Measurements from ENCODE around the gene THUMPD3. TPM values are rescaled to one million over a fixed set of nuclear protein-coding genes. Genes with fewer than 3 reads are reported as not detected.

THUMPD3 gene
- total RNA-seq, 1 donor from 2014 or later = 56.8 TPM

- Mint-ChIP-seq H3K4me1 (ENCODE audit: unreplicated experiment) (no peaks in the 10 kb centered on the region), H3K27ac (no peak overlapping the region), H3K4me3 (no peak overlapping the region), H3K9me3 (no peaks in the 10 kb centered on the region), H3K27me3 (no peaks in the 10 kb centered on the region), H3K36me3 (peaks cover 29% of the 10 kb centered on the region)
- TF ChIP-seq, protein P1, sequence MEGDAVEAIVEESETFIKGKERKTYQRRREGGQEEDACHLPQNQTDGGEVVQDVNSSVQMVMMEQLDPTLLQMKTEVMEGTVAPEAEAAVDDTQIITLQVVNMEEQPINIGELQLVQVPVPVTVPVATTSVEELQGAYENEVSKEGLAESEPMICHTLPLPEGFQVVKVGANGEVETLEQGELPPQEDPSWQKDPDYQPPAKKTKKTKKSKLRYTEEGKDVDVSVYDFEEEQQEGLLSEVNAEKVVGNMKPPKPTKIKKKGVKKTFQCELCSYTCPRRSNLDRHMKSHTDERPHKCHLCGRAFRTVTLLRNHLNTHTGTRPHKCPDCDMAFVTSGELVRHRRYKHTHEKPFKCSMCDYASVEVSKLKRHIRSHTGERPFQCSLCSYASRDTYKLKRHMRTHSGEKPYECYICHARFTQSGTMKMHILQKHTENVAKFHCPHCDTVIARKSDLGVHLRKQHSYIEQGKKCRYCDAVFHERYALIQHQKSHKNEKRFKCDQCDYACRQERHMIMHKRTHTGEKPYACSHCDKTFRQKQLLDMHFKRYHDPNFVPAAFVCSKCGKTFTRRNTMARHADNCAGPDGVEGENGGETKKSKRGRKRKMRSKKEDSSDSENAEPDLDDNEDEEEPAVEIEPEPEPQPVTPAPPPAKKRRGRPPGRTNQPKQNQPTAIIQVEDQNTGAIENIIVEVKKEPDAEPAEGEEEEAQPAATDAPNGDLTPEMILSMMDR (conservative IDR thresholded peaks at IDR 0.05) = no peak
- no peak for DNase-seq (ENCODE audit: extremely low spot score, unreplicated experiment)
Measured at GRCh38 chr3:9428411-9428810, 65.6 kb downstream of the THUMPD3 start.

DNA sequence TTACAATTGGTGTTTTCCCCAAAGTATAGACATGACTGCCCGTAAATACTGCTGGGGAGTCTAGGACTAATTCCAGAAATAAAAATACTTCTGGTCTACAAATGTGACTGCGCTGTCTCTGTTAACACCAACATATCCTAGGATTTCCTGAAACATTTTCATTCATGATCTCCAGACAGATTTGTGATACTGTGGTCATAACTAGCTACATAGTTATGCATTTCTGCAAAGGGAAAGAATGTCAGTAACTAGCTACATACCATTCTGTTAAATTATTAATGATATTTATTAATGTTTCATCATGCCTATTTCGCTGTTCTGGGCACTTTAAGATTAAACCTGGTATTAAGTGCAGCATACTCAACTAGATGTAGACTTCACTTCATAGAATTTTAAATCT, 67.9 kb downstream of the THUMPD3 start:
- H3K27ac Mint-ChIP-seq = no peak overlapping the region
- no peaks in the 10 kb centered on the region for H3K9me3 Mint-ChIP-seq
- no peak for DNase-seq (ENCODE audit: extremely low spot score, unreplicated experiment)
- TF ChIP-seq, protein P1 (conservative IDR thresholded peaks at IDR 0.05) = no peak
- peaks cover 50% of the 10 kb centered on the region for H3K36me3 Mint-ChIP-seq
- H3K27me3 Mint-ChIP-seq = no peaks in the 10 kb centered on the region
- H3K4me1 Mint-ChIP-seq (ENCODE audit: unreplicated experiment) = no peaks in the 10 kb centered on the region
- H3K4me3 Mint-ChIP-seq = no peak overlapping the region

DNA sequence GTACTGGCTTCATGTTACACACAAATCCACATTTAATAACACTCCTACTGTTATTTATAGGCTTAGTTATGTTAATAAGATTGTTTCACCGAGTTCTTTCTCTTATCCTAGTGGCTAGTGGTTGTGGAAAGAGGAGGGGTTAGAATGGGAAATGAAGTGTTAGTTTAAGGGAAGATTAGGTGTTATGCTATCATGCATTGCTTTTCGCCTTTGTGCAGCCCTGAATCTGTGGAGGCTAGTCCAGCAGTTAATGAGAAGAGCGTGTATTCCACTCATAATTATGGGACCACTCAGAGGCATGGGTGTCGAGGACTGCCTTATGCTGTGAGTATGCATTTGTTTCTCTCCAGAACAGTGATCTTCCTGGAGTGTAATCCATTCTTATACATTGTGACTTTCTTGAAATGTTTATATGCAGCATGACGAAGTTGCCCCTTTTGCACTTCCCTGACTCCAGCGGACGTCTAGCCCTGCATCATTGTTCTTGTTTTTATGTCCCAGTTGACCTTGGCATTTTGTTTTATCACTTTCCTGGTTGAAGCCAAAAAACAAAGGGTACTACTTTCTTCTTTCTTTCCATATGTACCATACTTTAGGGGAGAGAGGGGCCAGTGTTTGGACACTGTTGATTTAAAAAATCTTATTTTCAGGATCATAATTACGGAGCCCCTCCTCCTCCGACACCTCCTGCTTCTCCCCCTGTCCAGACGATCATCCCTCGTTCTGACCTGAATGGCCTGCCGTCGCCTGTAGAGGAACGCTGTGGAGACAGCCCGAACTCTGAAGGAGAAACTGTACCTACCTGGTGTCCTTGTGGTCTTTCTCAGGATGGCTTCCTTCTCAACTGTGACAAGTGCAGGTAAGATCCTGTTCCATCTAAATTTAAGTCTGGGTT, 71.0 kb downstream of the THUMPD3 start:
- Mint-ChIP-seq H3K27ac (no peak overlapping the region), H3K4me3 (no peak overlapping the region), H3K36me3 (peaks cover 53% of the 10 kb centered on the region), H3K27me3 (no peaks in the 10 kb centered on the region), H3K9me3 (no peaks in the 10 kb centered on the region), H3K4me1 (ENCODE audit: unreplicated experiment) (no peaks in the 10 kb centered on the region)
- no peak for DNase-seq (ENCODE audit: extremely low spot score, unreplicated experiment)
- TF ChIP-seq, protein P1 (conservative IDR thresholded peaks at IDR 0.05) = no peak

- TF ChIP-seq, protein P1 (conservative IDR thresholded peaks at IDR 0.05) = no peak
- Mint-ChIP-seq H3K4me1 (ENCODE audit: unreplicated experiment) (no peaks in the 10 kb centered on the region), H3K4me3 (no peak overlapping the region), H3K27me3 (no peaks in the 10 kb centered on the region), H3K9me3 (no peaks in the 10 kb centered on the region), H3K36me3 (peaks cover 52% of the 10 kb centered on the region), H3K27ac (no peak overlapping the region)
- no peak for DNase-seq (ENCODE audit: extremely low spot score, unreplicated experiment)
Measured at GRCh38 chr3:9435316-9435715, 72.5 kb downstream of the THUMPD3 start.

Other genes with a start within 250 kb of the THUMPD3 start
- gene SRGAP3, start 113.4 kb upstream of the THUMPD3 start, total RNA-seq (ENCODE audit: low replicate concordance) = 20.6 and 41.7 TPM in 2 replicates
- 153 and 192 TPM in 2 replicates for gene SETD5, start 34.6 kb downstream of the THUMPD3 start, total RNA-seq (ENCODE audit: low replicate concordance)
- gene LHFPL4, start 190.8 kb downstream of the THUMPD3 start, total RNA-seq (ENCODE audit: low replicate concordance) = 1.7 and 3.5 TPM in 2 replicates